GM12878 (cell line): ENCODE data around the gene CEP83.

Source experiments
- EZH2 ChIP-seq: IDR thresholded peaks from 2 replicates; pipeline ENCODE4 v1.6.1; 2012; ENCODE audit warnings: low read depth, mild to moderate bottlenecking, control low read depth, inconsistent platforms, low read length, borderline replicate concordance; ENCODE audit not compliant: control insufficient read depth
- HDAC2 ChIP-seq: fragments of 200-600 bp; sonication (generic); IDR thresholded peaks from 2 replicates; pipeline ENCODE4 v1.6.1; 2017
- KLF5 ChIP-seq: fragments of 450-650 bp; IDR thresholded peaks from 2 replicates; pipeline ENCODE4 v1.6.1; 2014; ENCODE audit warnings: mild to moderate bottlenecking; ENCODE audit not compliant: partially characterized antibody
- NFXL1 ChIP-seq: fragments of 450-650 bp; IDR thresholded peaks from 2 replicates; pipeline ENCODE4 v1.6.1; 2017; ENCODE audit warnings: antibody characterized with exemption, mild to moderate bottlenecking, borderline replicate concordance
- POLR2A ChIP-seq: IDR thresholded peaks from 2 replicates; pipeline ENCODE4 v1.6.1; 2011; ENCODE audit warnings: low read depth, mild to moderate bottlenecking, low read length
- TCF12 ChIP-seq: IDR thresholded peaks from 2 replicates; pipeline ENCODE4 v1.6.1; 2011; ENCODE audit warnings: low read depth, mild to moderate bottlenecking, low read length
- TF ChIP-seq, protein P1 (sequence below): fragments of 450-650 bp; IDR thresholded peaks from 2 replicates; pipeline ENCODE4 v1.6.1; 2017; ENCODE audit warnings: mild to moderate bottlenecking, low read depth, inconsistent platforms; ENCODE audit not compliant: poor library complexity, severe bottlenecking
- TF ChIP-seq, protein P2 (sequence below), 3 experiments: IDR thresholded peaks in 2 of 3; conservative IDR thresholded peaks in 1 of 3; 2 replicates each; pipeline ENCODE4 v1.5.1; 2011; ENCODE audit warnings: low read depth in 3 of 3, low read length in 3 of 3, mild to moderate bottlenecking in 3 of 3, control low read depth in 2 of 3, moderate library complexity in 2 of 3, inconsistent platforms in 1 of 3, mixed read lengths in 1 of 3; ENCODE audit not compliant: control insufficient read depth in 2 of 3, insufficient read depth in 1 of 3; ENCODE audit errors: extremely low read depth in 1 of 3
- TF ChIP-seq, protein P3 (sequence below): fragments of 450-650 bp; IDR thresholded peaks from 2 replicates; pipeline ENCODE4 v1.6.1; 2017; ENCODE audit warnings: mild to moderate bottlenecking, moderate library complexity
- TF ChIP-seq, protein P4 (sequence below): IDR thresholded peaks from 2 replicates; pipeline ENCODE4 v1.6.1; 2012; ENCODE audit warnings: mild to moderate bottlenecking, low read depth, low read length

DNA sequence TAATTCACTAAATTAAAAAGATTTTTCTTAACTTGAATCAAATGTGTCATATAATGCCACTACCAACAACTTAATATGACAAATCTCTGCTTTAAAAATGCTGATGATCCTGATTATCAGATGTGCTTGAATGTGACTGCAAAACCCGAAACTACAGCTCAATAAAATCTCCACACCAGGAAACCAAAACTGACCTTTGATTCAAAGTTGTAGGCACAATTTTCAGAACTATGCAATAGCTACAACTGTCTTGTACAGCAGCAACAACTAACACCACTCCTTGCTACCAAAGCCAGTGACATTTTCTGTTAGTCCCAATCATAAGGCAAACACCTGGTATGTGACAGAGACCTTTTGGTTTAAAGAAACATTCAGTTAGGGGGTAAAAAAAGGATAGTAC lies 147.3 kb downstream of the CEP83 start:
- TF ChIP-seq, protein P1, sequence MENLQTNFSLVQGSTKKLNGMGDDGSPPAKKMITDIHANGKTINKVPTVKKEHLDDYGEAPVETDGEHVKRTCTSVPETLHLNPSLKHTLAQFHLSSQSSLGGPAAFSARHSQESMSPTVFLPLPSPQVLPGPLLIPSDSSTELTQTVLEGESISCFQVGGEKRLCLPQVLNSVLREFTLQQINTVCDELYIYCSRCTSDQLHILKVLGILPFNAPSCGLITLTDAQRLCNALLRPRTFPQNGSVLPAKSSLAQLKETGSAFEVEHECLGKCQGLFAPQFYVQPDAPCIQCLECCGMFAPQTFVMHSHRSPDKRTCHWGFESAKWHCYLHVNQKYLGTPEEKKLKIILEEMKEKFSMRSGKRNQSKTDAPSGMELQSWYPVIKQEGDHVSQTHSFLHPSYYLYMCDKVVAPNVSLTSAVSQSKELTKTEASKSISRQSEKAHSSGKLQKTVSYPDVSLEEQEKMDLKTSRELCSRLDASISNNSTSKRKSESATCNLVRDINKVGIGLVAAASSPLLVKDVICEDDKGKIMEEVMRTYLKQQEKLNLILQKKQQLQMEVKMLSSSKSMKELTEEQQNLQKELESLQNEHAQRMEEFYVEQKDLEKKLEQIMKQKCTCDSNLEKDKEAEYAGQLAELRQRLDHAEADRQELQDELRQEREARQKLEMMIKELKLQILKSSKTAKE, result no peak
- TF ChIP-seq, protein P2, sequence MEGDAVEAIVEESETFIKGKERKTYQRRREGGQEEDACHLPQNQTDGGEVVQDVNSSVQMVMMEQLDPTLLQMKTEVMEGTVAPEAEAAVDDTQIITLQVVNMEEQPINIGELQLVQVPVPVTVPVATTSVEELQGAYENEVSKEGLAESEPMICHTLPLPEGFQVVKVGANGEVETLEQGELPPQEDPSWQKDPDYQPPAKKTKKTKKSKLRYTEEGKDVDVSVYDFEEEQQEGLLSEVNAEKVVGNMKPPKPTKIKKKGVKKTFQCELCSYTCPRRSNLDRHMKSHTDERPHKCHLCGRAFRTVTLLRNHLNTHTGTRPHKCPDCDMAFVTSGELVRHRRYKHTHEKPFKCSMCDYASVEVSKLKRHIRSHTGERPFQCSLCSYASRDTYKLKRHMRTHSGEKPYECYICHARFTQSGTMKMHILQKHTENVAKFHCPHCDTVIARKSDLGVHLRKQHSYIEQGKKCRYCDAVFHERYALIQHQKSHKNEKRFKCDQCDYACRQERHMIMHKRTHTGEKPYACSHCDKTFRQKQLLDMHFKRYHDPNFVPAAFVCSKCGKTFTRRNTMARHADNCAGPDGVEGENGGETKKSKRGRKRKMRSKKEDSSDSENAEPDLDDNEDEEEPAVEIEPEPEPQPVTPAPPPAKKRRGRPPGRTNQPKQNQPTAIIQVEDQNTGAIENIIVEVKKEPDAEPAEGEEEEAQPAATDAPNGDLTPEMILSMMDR (IDR thresholded peaks at IDR 0.05 in 2 of 3, conservative IDR thresholded peaks at IDR 0.05 in 1 of 3; ENCODE audit: control insufficient read depth in 2 of 3, extremely low read depth in 1 of 3, insufficient read depth in 1 of 3, low read depth in 3 of 3, low read length in 3 of 3), result no peak
- TF ChIP-seq NFXL1 (no peak), EZH2 (no peak), TCF12 (no peak), POLR2A (no peak), HDAC2 (no peak), KLF5 (no peak)
- TF ChIP-seq, protein P3, sequence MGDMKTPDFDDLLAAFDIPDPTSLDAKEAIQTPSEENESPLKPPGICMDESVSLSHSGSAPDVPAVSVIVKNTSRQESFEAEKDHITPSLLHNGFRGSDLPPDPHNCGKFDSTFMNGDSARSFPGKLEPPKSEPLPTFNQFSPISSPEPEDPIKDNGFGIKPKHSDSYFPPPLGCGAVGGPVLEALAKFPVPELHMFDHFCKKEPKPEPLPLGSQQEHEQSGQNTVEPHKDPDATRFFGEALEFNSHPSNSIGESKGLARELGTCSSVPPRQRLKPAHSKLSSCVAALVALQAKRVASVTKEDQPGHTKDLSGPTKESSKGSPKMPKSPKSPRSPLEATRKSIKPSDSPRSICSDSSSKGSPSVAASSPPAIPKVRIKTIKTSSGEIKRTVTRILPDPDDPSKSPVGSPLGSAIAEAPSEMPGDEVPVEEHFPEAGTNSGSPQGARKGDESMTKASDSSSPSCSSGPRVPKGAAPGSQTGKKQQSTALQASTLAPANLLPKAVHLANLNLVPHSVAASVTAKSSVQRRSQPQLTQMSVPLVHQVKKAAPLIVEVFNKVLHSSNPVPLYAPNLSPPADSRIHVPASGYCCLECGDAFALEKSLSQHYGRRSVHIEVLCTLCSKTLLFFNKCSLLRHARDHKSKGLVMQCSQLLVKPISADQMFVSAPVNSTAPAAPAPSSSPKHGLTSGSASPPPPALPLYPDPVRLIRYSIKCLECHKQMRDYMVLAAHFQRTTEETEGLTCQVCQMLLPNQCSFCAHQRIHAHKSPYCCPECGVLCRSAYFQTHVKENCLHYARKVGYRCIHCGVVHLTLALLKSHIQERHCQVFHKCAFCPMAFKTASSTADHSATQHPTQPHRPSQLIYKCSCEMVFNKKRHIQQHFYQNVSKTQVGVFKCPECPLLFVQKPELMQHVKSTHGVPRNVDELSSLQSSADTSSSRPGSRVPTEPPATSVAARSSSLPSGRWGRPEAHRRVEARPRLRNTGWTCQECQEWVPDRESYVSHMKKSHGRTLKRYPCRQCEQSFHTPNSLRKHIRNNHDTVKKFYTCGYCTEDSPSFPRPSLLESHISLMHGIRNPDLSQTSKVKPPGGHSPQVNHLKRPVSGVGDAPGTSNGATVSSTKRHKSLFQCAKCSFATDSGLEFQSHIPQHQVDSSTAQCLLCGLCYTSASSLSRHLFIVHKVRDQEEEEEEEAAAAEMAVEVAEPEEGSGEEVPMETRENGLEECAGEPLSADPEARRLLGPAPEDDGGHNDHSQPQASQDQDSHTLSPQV, result no peak
- TF ChIP-seq, protein P4, sequence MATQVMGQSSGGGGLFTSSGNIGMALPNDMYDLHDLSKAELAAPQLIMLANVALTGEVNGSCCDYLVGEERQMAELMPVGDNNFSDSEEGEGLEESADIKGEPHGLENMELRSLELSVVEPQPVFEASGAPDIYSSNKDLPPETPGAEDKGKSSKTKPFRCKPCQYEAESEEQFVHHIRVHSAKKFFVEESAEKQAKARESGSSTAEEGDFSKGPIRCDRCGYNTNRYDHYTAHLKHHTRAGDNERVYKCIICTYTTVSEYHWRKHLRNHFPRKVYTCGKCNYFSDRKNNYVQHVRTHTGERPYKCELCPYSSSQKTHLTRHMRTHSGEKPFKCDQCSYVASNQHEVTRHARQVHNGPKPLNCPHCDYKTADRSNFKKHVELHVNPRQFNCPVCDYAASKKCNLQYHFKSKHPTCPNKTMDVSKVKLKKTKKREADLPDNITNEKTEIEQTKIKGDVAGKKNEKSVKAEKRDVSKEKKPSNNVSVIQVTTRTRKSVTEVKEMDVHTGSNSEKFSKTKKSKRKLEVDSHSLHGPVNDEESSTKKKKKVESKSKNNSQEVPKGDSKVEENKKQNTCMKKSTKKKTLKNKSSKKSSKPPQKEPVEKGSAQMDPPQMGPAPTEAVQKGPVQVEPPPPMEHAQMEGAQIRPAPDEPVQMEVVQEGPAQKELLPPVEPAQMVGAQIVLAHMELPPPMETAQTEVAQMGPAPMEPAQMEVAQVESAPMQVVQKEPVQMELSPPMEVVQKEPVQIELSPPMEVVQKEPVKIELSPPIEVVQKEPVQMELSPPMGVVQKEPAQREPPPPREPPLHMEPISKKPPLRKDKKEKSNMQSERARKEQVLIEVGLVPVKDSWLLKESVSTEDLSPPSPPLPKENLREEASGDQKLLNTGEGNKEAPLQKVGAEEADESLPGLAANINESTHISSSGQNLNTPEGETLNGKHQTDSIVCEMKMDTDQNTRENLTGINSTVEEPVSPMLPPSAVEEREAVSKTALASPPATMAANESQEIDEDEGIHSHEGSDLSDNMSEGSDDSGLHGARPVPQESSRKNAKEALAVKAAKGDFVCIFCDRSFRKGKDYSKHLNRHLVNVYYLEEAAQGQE, result no peak
